ENCODE data around the gene GBP2.

- TF ChIP-seq CTCF (IDR thresholded peaks at IDR 0.05) = no peak
- TF ChIP-seq POLR2A (IDR thresholded peaks at IDR 0.05) = no peak
Observed at GRCh38 chr1:89088572-89088971, 37.3 kb downstream of the GBP2 start.

All from adrenal gland (tissue), 5 donors.